ENCODE results near the gene DDX54.
A peak's percentile ranks its signal among the peaks of the same experiment; 100 is the strongest.

DDX54 gene

DNA sequence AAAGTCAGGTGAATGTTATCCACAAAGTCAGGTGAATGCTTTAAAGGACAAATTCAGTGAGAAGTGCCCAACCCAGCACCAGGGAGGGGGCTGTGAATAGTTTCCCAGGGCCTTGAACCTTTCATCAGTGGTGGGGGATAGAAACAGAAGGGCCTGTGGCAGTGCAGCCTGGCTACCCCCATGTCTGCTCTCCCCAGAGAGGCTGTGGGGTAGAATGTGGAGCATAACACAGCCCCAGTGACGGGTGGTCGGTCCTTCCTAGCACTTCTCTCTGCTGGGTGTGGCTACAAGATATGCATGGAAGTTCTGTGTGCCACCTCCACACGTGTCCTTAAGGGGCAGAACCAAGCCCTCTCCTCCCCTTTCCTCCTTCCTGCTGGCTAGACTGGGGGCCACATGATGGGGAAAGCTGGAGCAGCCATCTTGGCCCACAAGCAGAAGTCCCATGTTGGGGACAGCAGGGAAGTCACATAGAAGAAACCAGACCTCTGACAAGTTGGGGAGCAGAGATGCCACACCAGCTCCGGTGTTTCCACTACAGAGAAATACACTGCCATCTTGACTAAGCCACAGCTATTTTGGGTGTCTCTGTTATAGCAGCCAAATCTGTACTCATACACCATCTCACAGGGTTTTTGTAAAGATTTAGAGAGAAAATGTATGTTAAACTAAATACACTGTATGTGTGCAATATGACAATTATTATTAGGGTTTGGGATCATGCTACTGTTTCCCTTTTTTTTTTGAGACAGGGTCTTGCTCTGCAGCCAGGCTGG, 17.2 kb upstream of the DDX54 start:
- no peaks in the 10 kb centered on the region for H3K27me3 Mint-ChIP-seq
- H3K27ac Mint-ChIP-seq: no peak overlapping the region
- DNase-seq (no peak), ATAC-seq (no peak)
- peaks cover 33% of the 10 kb centered on the region for H3K4me1 Mint-ChIP-seq
- peaks cover 0 to 7% of the 10 kb centered on the region in 2 donors for H3K9me3 Mint-ChIP-seq
- H3K4me3 Mint-ChIP-seq: no peak overlapping the region

DNA sequence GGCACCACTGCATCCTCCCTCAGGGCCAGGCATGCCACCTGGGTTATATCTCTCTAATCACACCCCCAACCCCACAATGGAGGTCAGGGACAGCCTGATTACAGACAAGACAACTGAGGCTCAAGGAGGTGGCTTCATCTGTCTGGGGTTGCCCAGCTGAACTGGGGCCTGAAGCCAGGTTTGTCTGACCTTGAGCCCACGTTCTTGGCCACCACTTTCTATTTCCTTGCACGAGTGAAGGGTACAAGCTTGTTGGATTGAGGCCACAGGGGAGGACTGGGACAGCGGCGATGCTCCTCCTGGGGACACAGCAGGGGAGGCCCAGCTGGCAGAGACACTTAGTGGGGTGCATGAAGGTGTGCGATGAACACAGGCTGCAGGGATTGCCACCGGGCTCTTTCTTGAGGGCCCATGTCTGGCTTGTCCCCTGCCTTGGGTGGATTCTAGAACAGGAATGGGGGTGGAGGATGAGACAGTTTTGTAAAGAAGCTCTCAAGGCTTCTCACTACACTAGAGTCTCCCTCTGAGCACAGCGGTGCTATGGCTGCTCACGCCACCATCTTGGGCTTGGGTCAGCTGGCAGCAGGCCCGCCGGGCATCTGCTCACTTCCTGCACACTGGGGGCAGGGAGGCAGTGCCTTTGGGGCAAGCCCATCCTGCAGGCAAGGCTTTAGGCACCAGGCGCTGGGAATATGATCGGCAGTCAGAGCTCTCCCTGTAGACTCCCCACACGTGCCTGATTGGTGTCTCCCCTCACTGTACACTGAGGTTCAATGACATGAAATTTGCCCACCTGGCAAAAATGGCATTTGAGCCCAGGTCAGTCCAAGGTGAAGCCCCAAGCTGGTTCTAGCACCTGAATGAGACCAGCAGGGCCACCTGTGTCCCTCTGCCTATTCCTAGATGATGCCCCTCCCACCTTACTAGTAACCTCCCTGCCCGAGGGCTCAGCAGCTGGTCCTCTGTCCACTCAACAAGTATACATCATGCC, 16.2 kb upstream of the DDX54 start:
- H3K27me3 Mint-ChIP-seq: no peaks in the 10 kb centered on the region
- peak overlapping the region in 1 of 2 donors; percentile 90 for H3K27ac Mint-ChIP-seq
- peaks cover 28% of the 10 kb centered on the region for H3K4me1 Mint-ChIP-seq
- H3K9me3 Mint-ChIP-seq: peaks cover 0 to 5% of the 10 kb centered on the region in 2 donors
- no peak overlapping the region for H3K4me3 Mint-ChIP-seq
- no peak for ATAC-seq
- DNase-seq: no peak

DNA sequence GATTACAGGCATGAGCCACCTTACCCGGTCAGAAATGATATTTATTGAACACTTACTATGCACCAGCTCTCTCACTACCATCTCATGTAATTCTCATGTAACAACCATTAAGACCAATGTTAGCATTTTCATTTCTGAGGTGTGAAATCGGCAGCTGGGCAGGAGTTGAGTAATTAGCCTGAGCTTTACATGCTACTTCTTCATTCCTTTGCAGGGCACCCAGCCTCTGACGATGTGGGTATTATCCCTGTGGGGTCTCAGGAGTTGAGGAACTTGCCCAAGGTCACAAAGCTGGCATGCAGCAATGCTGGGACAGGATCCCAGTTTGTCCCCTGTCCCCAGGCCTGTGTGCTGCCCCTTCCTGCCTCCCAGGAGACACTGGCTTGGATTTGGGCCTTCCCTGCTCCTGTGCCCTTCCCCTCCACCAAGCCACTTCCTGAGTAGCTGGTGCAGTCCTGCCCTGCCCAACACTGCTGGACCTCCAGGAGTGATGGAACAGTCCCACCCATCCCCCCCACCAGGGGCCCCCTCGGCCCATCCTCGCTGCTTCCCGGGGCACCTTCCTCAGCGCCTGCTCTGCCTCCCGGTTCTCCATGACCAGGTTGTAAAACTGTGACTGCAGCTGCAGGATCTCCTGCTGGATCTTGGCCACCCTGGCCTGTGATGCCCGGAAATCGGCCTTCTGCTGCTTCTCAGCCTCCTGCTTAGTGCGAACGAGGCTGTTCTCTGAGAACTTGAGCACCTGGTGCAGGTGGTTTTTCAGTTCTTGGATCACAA, 14.9 kb upstream of the DDX54 start:
- Mint-ChIP-seq H3K27me3 (no peaks in the 10 kb centered on the region), H3K4me1 (peaks cover 24% of the 10 kb centered on the region), H3K9me3 (no peaks in the 10 kb centered on the region), H3K27ac (no peak overlapping the region), H3K4me3 (no peak overlapping the region)
- DNase-seq (no peak), ATAC-seq (no peak)

DNA sequence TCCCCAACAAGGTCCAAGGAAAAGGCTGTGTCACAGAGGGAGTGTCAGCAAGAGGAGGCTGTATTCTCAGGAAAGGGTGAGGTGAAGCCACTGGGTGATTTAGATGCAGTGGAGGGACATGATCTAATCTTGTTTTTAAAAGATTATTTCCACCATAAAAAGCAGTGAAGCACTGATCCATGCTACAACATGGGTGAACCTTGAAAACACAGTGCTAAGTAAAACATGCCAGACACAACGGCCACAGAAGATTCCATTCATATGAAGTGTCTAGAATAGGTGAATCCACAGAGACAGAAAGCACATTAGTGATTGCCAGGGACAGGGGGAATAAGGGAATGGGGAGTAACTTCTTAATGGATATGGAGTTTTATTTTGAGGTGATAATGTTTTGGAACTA, 13.0 kb upstream of the DDX54 start:
- ATAC-seq: no peak
- H3K4me1 Mint-ChIP-seq: peaks cover 22% of the 10 kb centered on the region
- no peak overlapping the region for H3K4me3 Mint-ChIP-seq
- H3K9me3 Mint-ChIP-seq: no peaks in the 10 kb centered on the region
- peak overlapping the region in 1 of 2 donors; percentile 34 for H3K27ac Mint-ChIP-seq
- DNase-seq: no peak
- H3K27me3 Mint-ChIP-seq: no peaks in the 10 kb centered on the region

GRCh38 chr12:113197518-113198077, 12.3 kb upstream of the DDX54 start:
- DNase-seq (no peak), ATAC-seq (no peak)
- Mint-ChIP-seq H3K4me1 (peaks cover 22% of the 10 kb centered on the region), H3K27me3 (no peaks in the 10 kb centered on the region), H3K27ac (no peak overlapping the region), H3K4me3 (no peak overlapping the region), H3K9me3 (no peaks in the 10 kb centered on the region)

DNA sequence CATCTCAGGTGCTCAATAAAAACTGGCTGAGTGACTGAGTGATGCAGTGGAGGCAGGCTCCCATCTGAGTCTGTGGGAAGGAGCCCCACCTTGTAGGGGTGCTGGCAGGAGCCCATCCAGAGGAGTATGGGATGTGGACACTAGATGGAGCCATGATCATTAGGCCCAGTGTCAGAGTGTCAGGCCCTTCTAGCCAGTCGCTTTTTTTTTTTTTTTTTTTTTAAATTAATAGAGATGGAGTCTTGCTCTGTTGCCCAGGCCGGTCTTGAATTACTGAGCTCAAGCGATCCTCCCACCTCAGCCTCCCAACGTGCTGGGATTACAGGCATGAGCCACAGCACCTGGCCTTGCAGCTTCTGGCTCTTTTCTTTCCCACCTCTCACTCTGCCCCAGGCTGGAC, 11.7 kb upstream of the DDX54 start:
- Mint-ChIP-seq H3K9me3 (no peaks in the 10 kb centered on the region), H3K4me3 (no peak overlapping the region), H3K4me1 (peaks cover 22% of the 10 kb centered on the region), H3K27me3 (no peaks in the 10 kb centered on the region), H3K27ac (no peak overlapping the region)
- peak; percentile 99 for ATAC-seq
- peak; percentile 67 to 76 for DNase-seq

GRCh38 chr12:113196582-113196981, 11.3 kb upstream of the DDX54 start:
- ATAC-seq: no peak
- no peak overlapping the region for H3K4me3 Mint-ChIP-seq
- no peaks in the 10 kb centered on the region for H3K9me3 Mint-ChIP-seq
- no peak overlapping the region for H3K27ac Mint-ChIP-seq
- H3K4me1 Mint-ChIP-seq: peaks cover 22% of the 10 kb centered on the region
- no peaks in the 10 kb centered on the region for H3K27me3 Mint-ChIP-seq
- no peak for DNase-seq

- no peak for DNase-seq
- Mint-ChIP-seq H3K4me1 (peaks cover 17% of the 10 kb centered on the region), H3K9me3 (no peaks in the 10 kb centered on the region), H3K27me3 (no peaks in the 10 kb centered on the region), H3K27ac (peak overlapping the region in 1 of 2 donors; percentile 14), H3K4me3 (no peak overlapping the region)
- no peak for ATAC-seq
These were observed 10.3 kb upstream of the DDX54 start for GRCh38 chr12:113195598-113195997.

DNA sequence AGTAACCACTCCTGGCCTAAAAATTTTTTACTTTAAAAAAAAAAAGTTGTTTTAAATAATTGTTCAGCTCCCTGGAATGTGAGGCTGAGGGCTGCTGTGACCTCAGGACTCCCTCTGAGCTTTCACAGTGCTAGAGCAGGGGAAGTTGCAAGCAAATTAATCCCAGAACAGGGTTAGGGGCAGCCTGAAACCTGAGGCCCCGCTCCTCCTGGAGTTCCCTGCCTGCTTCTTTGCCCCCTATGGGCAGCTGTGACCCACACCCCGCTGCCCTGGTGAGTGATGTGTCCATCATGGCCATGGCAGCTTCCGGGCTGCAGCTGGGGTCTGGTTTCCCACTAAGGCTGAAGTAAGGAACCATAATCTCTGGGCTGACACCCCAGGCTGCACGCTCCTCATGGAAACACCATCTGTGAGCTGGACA, 9.7 kb upstream of the DDX54 start:
- no peaks in the 10 kb centered on the region for H3K9me3 Mint-ChIP-seq
- H3K4me3 Mint-ChIP-seq: no peak overlapping the region
- no peaks in the 10 kb centered on the region for H3K27me3 Mint-ChIP-seq
- peaks cover 17% of the 10 kb centered on the region for H3K4me1 Mint-ChIP-seq
- no peak for DNase-seq
- ATAC-seq: no peak
- H3K27ac Mint-ChIP-seq: no peak overlapping the region

GRCh38 chr12:113191227-113191626, 5.9 kb upstream of the DDX54 start:
- H3K27me3 Mint-ChIP-seq: no peaks in the 10 kb centered on the region
- no peak for DNase-seq
- no peak overlapping the region for H3K27ac Mint-ChIP-seq
- H3K4me3 Mint-ChIP-seq: no peak overlapping the region
- no peaks in the 10 kb centered on the region for H3K9me3 Mint-ChIP-seq
- ATAC-seq: no peak
- peaks cover 20% of the 10 kb centered on the region for H3K4me1 Mint-ChIP-seq

DNA sequence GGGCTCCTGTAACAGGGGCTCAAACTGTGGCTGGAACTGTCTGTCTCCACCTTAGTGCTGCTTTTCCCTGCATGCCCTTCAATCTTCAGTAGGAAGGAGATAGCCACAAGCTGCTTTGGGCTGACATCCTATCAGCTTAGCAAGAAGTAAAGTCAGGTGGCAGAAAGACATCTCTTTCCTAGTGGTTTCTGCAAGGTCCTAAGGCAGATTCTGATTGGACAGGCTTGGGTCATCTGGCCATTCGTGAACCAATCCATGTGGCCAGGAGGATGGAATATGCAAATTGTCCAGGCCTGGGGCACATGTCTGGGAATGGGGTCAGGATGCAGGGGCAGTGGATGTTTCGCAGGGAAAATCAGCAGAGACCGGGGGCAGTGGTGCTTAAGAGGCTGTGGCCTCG, 5.5 kb upstream of the DDX54 start:
- Mint-ChIP-seq H3K27me3 (no peaks in the 10 kb centered on the region), H3K27ac (no peak overlapping the region), H3K4me3 (no peak overlapping the region), H3K4me1 (peaks cover 22% of the 10 kb centered on the region), H3K9me3 (no peaks in the 10 kb centered on the region)
- no peak for DNase-seq
- ATAC-seq: no peak

- ATAC-seq: no peak
- Mint-ChIP-seq H3K27ac (no peak overlapping the region), H3K4me3 (no peak overlapping the region), H3K9me3 (no peaks in the 10 kb centered on the region), H3K4me1 (peaks cover 22% of the 10 kb centered on the region), H3K27me3 (no peaks in the 10 kb centered on the region)
- no peak for DNase-seq
These were observed 4.1 kb upstream of the DDX54 start for GRCh38 chr12:113189361-113189760.

- DNase-seq (no peak), ATAC-seq (no peak)
- Mint-ChIP-seq H3K27me3 (no peaks in the 10 kb centered on the region), H3K4me1 (peaks cover 31% of the 10 kb centered on the region), H3K9me3 (no peaks in the 10 kb centered on the region), H3K4me3 (peak overlapping the region; percentile 94 to 96), H3K27ac (peak overlapping the region; percentile 90 to 99)
These were observed 1.5 kb upstream of the DDX54 start for GRCh38 chr12:113186666-113187325.

DNA sequence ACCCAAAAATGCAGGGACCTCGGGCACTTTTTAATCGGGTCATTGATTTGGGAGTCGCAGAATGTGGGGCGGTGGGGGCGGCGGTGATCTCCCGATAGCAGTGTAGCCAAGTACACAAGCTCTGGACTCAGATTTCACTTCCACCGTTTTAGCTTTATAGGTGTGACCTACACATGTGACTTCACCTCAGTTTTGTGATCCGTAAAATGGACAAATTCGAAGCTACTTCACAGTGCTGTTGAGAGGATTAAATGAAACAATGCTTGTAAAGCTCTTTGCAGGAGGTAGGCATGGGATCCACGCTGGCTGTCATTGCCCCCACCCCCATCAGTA, 721 bp upstream of the DDX54 start:
- H3K9me3 Mint-ChIP-seq: no peaks in the 10 kb centered on the region
- H3K27me3 Mint-ChIP-seq: no peaks in the 10 kb centered on the region
- no peak for DNase-seq
- peak overlapping the region; percentile 94 to 96 for H3K4me3 Mint-ChIP-seq
- H3K27ac Mint-ChIP-seq: peak overlapping the region; percentile 90 to 99
- ATAC-seq: no peak
- H3K4me1 Mint-ChIP-seq: peaks cover 35% of the 10 kb centered on the region

DNA sequence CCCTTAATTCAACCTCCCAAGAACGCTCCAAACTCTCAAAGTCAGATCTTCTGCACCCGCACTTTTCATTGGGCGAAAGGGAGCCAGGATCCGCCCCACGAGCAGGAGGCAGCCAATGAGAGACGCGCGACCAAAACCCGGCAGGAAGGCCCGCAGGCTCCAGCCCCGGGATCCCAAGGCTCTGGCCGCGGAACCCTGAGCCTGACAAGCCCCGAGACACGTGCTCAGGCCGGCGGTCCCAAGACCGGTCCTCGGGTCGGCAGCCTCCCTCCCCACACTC, 438 bp downstream of the DDX54 start:
- ATAC-seq: peak; percentile 90
- H3K27ac Mint-ChIP-seq: peak overlapping the region; percentile 97 to 99
- peaks cover 35% of the 10 kb centered on the region for H3K4me1 Mint-ChIP-seq
- peak overlapping the region; percentile 94 to 96 for H3K4me3 Mint-ChIP-seq
- H3K9me3 Mint-ChIP-seq: no peaks in the 10 kb centered on the region
- DNase-seq: peak; percentile 89 to 91
- H3K27me3 Mint-ChIP-seq: no peaks in the 10 kb centered on the region
